Endothelial cell (in vitro differentiated cells): ENCODE results near the gene FOXA1. TPM values are rescaled to one million over a fixed set of nuclear protein-coding genes. Genes with fewer than 3 reads are reported as not detected.

Experiments used
- DNase-seq: peaks from one replicate; pipeline ENCODE4 v3.0.0; 2021; ENCODE audit warnings: low spot score
- H3K27ac Mint-ChIP-seq: one replicate; pipeline ENCODE4 v1.8.0; 2021; ENCODE audit warnings: mixed read lengths, inconsistent platforms; ENCODE audit not compliant: unreplicated experiment
- H3K27me3 Mint-ChIP-seq: one replicate; pipeline ENCODE4 v1.8.0; 2021; ENCODE audit warnings: mild to moderate bottlenecking, moderate library complexity, mixed read lengths, inconsistent platforms; ENCODE audit not compliant: unreplicated experiment
- H3K36me3 Mint-ChIP-seq: one replicate; pipeline ENCODE4 v1.8.0; 2021; ENCODE audit warnings: mild to moderate bottlenecking, low read depth, mixed read lengths, inconsistent platforms; ENCODE audit not compliant: unreplicated experiment
- H3K4me1 Mint-ChIP-seq: one replicate; pipeline ENCODE4 v1.8.0; 2021; ENCODE audit warnings: mild to moderate bottlenecking, mixed read lengths, inconsistent platforms; ENCODE audit not compliant: unreplicated experiment
- H3K4me3 Mint-ChIP-seq: one replicate; pipeline ENCODE4 v1.8.0; 2021; ENCODE audit warnings: mild to moderate bottlenecking, mixed read lengths, inconsistent platforms; ENCODE audit not compliant: unreplicated experiment
- H3K9me3 Mint-ChIP-seq: one replicate; pipeline ENCODE4 v1.8.0; 2021; ENCODE audit warnings: mixed read lengths, inconsistent platforms; ENCODE audit not compliant: unreplicated experiment
- total RNA-seq: library from RNA; stranded (reverse); fragmentation: NEBNext Ultra II Directional; extraction: Animal tissue kit (Norgen Biotek cat#: 25700); gene quantifications from one replicate; pipeline ENCODE4 v1.2.1, GENCODE V29; 2021; ENCODE audit not compliant: unreplicated experiment
- TF ChIP-seq, protein P1 (sequence below): fragments of 200-600 bp; sonication (generic); IDR thresholded peaks from one replicate; pipeline ENCODE4 v1.5.0; 2021; ENCODE audit warnings: antibody characterized with exemption; ENCODE audit not compliant: unreplicated experiment

Gene FOXA1
- total RNA-seq, 1 donor from 2014 or later = 5.2 TPM

- Mint-ChIP-seq H3K27me3 (peaks cover 19% of the 10 kb centered on the region), H3K9me3 (no peaks in the 10 kb centered on the region), H3K4me1 (peaks cover 21% of the 10 kb centered on the region), H3K36me3 (peaks cover 5% of the 10 kb centered on the region), H3K4me3 (no peak overlapping the region), H3K27ac (no peak overlapping the region)
- TF ChIP-seq, protein P1, sequence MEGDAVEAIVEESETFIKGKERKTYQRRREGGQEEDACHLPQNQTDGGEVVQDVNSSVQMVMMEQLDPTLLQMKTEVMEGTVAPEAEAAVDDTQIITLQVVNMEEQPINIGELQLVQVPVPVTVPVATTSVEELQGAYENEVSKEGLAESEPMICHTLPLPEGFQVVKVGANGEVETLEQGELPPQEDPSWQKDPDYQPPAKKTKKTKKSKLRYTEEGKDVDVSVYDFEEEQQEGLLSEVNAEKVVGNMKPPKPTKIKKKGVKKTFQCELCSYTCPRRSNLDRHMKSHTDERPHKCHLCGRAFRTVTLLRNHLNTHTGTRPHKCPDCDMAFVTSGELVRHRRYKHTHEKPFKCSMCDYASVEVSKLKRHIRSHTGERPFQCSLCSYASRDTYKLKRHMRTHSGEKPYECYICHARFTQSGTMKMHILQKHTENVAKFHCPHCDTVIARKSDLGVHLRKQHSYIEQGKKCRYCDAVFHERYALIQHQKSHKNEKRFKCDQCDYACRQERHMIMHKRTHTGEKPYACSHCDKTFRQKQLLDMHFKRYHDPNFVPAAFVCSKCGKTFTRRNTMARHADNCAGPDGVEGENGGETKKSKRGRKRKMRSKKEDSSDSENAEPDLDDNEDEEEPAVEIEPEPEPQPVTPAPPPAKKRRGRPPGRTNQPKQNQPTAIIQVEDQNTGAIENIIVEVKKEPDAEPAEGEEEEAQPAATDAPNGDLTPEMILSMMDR = no peak
- DNase-seq = no peak
These were observed 8.3 kb downstream of the FOXA1 start for GRCh38 chr14:37586797-37587130.

- TF ChIP-seq, protein P1 = no peak
- H3K36me3 Mint-ChIP-seq = peaks cover 5% of the 10 kb centered on the region
- H3K4me1 Mint-ChIP-seq = peaks cover 18% of the 10 kb centered on the region
- H3K4me3 Mint-ChIP-seq = no peak overlapping the region
- peaks cover 16% of the 10 kb centered on the region for H3K27me3 Mint-ChIP-seq
- no peak overlapping the region for H3K27ac Mint-ChIP-seq
- no peaks in the 10 kb centered on the region for H3K9me3 Mint-ChIP-seq
- DNase-seq = no peak
These were observed 8.9 kb downstream of the FOXA1 start for GRCh38 chr14:37585971-37586796.

DNA sequence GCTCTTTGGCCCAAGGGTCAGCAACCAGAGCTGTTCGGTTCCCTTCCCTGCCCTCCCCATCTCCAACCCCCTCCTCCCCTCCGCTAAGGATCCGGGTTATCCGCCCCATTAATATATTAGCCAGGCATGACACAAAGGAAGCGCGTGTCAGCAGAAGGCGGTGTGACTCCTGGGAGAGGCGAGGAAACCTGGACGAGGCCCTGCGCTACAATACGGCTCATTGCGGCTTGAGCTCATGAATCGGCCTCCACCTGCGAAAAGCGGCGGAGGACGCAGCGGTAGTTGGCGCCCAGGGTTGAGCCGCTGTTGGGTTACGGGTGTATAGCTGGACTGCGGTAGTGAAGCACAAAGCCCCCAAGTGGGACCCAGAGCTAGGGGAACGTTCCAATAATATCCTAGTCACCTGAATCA, 9.9 kb downstream of the FOXA1 start:
- H3K27me3 Mint-ChIP-seq = peaks cover 11% of the 10 kb centered on the region
- H3K4me1 Mint-ChIP-seq = peaks cover 16% of the 10 kb centered on the region
- TF ChIP-seq, protein P1 = no peak
- no peak overlapping the region for H3K4me3 Mint-ChIP-seq
- no peak for DNase-seq
- H3K36me3 Mint-ChIP-seq = no peaks in the 10 kb centered on the region
- no peak overlapping the region for H3K27ac Mint-ChIP-seq
- no peaks in the 10 kb centered on the region for H3K9me3 Mint-ChIP-seq

GRCh38 chr14:37584211-37585100, 10.6 kb downstream of the FOXA1 start:
- DNase-seq = no peak
- H3K4me3 Mint-ChIP-seq = no peak overlapping the region

More at GRCh38 chr14:37584211-37585100, 10.6 kb downstream of the FOXA1 start:
- TF ChIP-seq, protein P1 = no peak
- peaks cover 10% of the 10 kb centered on the region for H3K27me3 Mint-ChIP-seq
- H3K9me3 Mint-ChIP-seq = no peaks in the 10 kb centered on the region
- H3K4me1 Mint-ChIP-seq = peaks cover 16% of the 10 kb centered on the region
- H3K27ac Mint-ChIP-seq = no peak overlapping the region
- H3K36me3 Mint-ChIP-seq = no peaks in the 10 kb centered on the region
